Upper lobe of left lung (tissue), 4 donors: ENCODE measurements around the gene SAPCD2.

Source experiments
- EP300 ChIP-seq, 4 donors: sonication (generic); formaldehyde crosslinking; IDR thresholded peaks; one replicate each; pipeline ENCODE4 v1.5.1; 2017; ENCODE audit warnings: antibody characterized with exemption in 4 of 4, control low read depth in 2 of 4
- POLR2A ChIP-seq, 4 donors: fragments of 450-650 bp; IDR thresholded peaks; one replicate each; pipeline ENCODE4 v1.5.1; 2016 to 2017; ENCODE audit warnings: antibody characterized with exemption in 4 of 4, mild to moderate bottlenecking in 2 of 4
- POLR2AphosphoS5 ChIP-seq, 2 donors: sonication (generic); formaldehyde crosslinking; IDR thresholded peaks; one replicate each; pipeline ENCODE4 v1.5.1; 2017; ENCODE audit warnings: antibody characterized with exemption in 2 of 2

- TF ChIP-seq POLR2AphosphoS5 (IDR thresholded peaks at IDR 0.05): peak in 1 of 2 donors; percentile 72
- TF ChIP-seq EP300 (IDR thresholded peaks at IDR 0.05): peak in 1 of 4 donors; percentile 22
- peak in 2 of 4 donors; percentile 37 to 71 for TF ChIP-seq POLR2A (IDR thresholded peaks at IDR 0.05)
Observed at GRCh38 chr9:137077010-137077747, 6.8 kb upstream of the SAPCD2 start, which contains the start of gene UAP1L1.
